ENCODE data around the gene SERPINA4. TPM values are rescaled to one million over a fixed set of nuclear protein-coding genes. Genes with fewer than 3 reads are reported as not detected.

Gene SERPINA4
- total and polyA plus RNA-seq, 2 experiments from 2014 or later, result not detected

GRCh38 chr14:94582199-94582750 is 21.0 kb downstream of the SERPINA4 start:
- no peaks in the 10 kb centered on the region for H3K27me3 ChIP-seq
- no peak for DNase-seq (ENCODE audit: low read depth in 1 of 2, low spot score in 1 of 2)

GRCh38 chr14:94582851-94583250 is 21.6 kb downstream of the SERPINA4 start:
- Histone ChIP-seq H3K27ac (no peak overlapping the region), H3K36me3 (no peaks in the 10 kb centered on the region), H3K4me1 (ENCODE audit: low read depth) (no peaks in the 10 kb centered on the region), H3K9me3 (ENCODE audit: low read depth) (no peaks in the 10 kb centered on the region), H3K4me3 (no peak overlapping the region), H3K27me3 (no peaks in the 10 kb centered on the region)
- DNase-seq (ENCODE audit: low read depth in 1 of 2, low spot score in 1 of 2), result no peak
- no peak for TF ChIP-seq CTCF (IDR thresholded peaks at IDR 0.05; ENCODE audit: low read depth, low read length)

More at GRCh38 chr14:94582199-94582750, 21.0 kb downstream of the SERPINA4 start:
- no peaks in the 10 kb centered on the region for H3K9me3 ChIP-seq (ENCODE audit: low read depth)
- H3K36me3 ChIP-seq, result no peaks in the 10 kb centered on the region
- H3K4me3 ChIP-seq, result no peak overlapping the region
- no peaks in the 10 kb centered on the region for H3K4me1 ChIP-seq (ENCODE audit: low read depth)
- H3K27ac ChIP-seq, result no peak overlapping the region
- no peak for TF ChIP-seq CTCF (IDR thresholded peaks at IDR 0.05; ENCODE audit: low read depth, low read length)

GRCh38 chr14:94583557-94583956 is 22.3 kb downstream of the SERPINA4 start:
- no peaks in the 10 kb centered on the region for H3K9me3 ChIP-seq (ENCODE audit: low read depth)
- no peaks in the 10 kb centered on the region for H3K4me1 ChIP-seq (ENCODE audit: low read depth)
- no peak for TF ChIP-seq CTCF (IDR thresholded peaks at IDR 0.05; ENCODE audit: low read depth, low read length)
- no peaks in the 10 kb centered on the region for H3K27me3 ChIP-seq
- H3K27ac ChIP-seq, result no peak overlapping the region
- no peaks in the 10 kb centered on the region for H3K36me3 ChIP-seq
- H3K4me3 ChIP-seq, result no peak overlapping the region
- DNase-seq (ENCODE audit: low read depth in 1 of 2, low spot score in 1 of 2), result no peak

GRCh38 chr14:94584591-94585280 is 23.5 kb downstream of the SERPINA4 start:
- no peak for TF ChIP-seq CTCF (IDR thresholded peaks at IDR 0.05; ENCODE audit: low read depth, low read length)
- H3K4me3 ChIP-seq, result no peak overlapping the region
- H3K4me1 ChIP-seq (ENCODE audit: low read depth), result no peaks in the 10 kb centered on the region
- no peaks in the 10 kb centered on the region for H3K9me3 ChIP-seq (ENCODE audit: low read depth)
- no peaks in the 10 kb centered on the region for H3K36me3 ChIP-seq
- H3K27ac ChIP-seq, result no peak overlapping the region
- DNase-seq (ENCODE audit: low read depth in 1 of 2, low spot score in 1 of 2), result peak in 1 of 2 donors; percentile 68
- H3K27me3 ChIP-seq, result no peaks in the 10 kb centered on the region

- Histone ChIP-seq H3K27me3 (no peaks in the 10 kb centered on the region), H3K27ac (no peak overlapping the region), H3K4me1 (ENCODE audit: low read depth) (no peaks in the 10 kb centered on the region), H3K36me3 (no peaks in the 10 kb centered on the region), H3K4me3 (no peak overlapping the region), H3K9me3 (ENCODE audit: low read depth) (no peaks in the 10 kb centered on the region)
- DNase-seq (ENCODE audit: low read depth in 1 of 2, low spot score in 1 of 2), result no peak
- no peak for TF ChIP-seq CTCF (IDR thresholded peaks at IDR 0.05; ENCODE audit: low read depth, low read length)
These were observed 25.4 kb downstream of the SERPINA4 start for GRCh38 chr14:94586635-94587034.
